H1 (cell line): ENCODE results near the gene SEL1L. TPM values are rescaled to one million over a fixed set of nuclear protein-coding genes. Genes with fewer than 3 reads are reported as not detected.

Experiments
- CHD2 ChIP-seq: IDR thresholded peaks from 2 replicates; pipeline ENCODE4 v1.6.1; 2012; ENCODE audit warnings: low read length, improper control_type of control experiment
- CHD7 ChIP-seq: fragments of 300-600 bp; sonication (generic); IDR thresholded peaks from 2 replicates; pipeline ENCODE4 v1.7.1; 2012; ENCODE audit warnings: low read length, moderate library complexity, mild to moderate bottlenecking, inconsistent platforms; ENCODE audit not compliant: insufficient replicate concordance
- CTBP2 ChIP-seq: IDR thresholded peaks from 2 replicates; pipeline ENCODE4 v1.7.0; 2011; ENCODE audit warnings: borderline replicate concordance, mild to moderate bottlenecking, moderate library complexity, mixed read lengths, low read length; ENCODE audit not compliant: insufficient read depth, insufficient read length
- EZH2 ChIP-seq: fragments of 200-600 bp; sonication (generic); IDR thresholded peaks from 2 replicates; pipeline ENCODE4 v1.7.1; 2012; ENCODE audit warnings: low read depth, mild to moderate bottlenecking, moderate library complexity, low read length, inconsistent platforms; ENCODE audit not compliant: severe bottlenecking
- NRF1 ChIP-seq: IDR thresholded peaks from 2 replicates; pipeline ENCODE4 v1.6.1; 2011; ENCODE audit warnings: mild to moderate bottlenecking, low read depth, low read length, improper control_type of control experiment
- PHF8 ChIP-seq: fragments of 200-600 bp; sonication (generic); conservative IDR thresholded peaks from 2 replicates; pipeline ENCODE4 v1.7.1; 2012; ENCODE audit warnings: low read depth, mild to moderate bottlenecking, inconsistent platforms, low read length, moderate library complexity
- USF2 ChIP-seq: IDR thresholded peaks from 2 replicates; pipeline ENCODE4 v1.6.1; 2011; ENCODE audit warnings: low read length, improper control_type of control experiment
- ZNF274 ChIP-seq: IDR thresholded peaks from 2 replicates; pipeline ENCODE4 v1.7.0; 2012; ENCODE audit warnings: low read length, borderline replicate concordance; ENCODE audit errors: extremely low read depth
- polyA plus RNA-seq, 7 experiments: library from polyadenylated mRNA; depleted of rRNA in 3 of 7; stranded (reverse) in 5 of 7; unstranded in 2 of 7; fragments of >200 nt in 5 of 7; fragments of 200-250 nt in 2 of 7; gene quantifications; 1 replicate in 5 of 7; 2 replicates in 1 of 7; 4 replicates in 1 of 7; pipeline versions ENCODE4 v1.2.1 to v1.2.3, GENCODE V29; 2011 to 2013; ENCODE audit warnings: missing spikeins in 2 of 7, mixed read lengths in 2 of 7
- total RNA-seq: library from RNA; stranded (reverse); fragmentation: NEBNext Ultra II Directional; extraction: Animal tissue kit (Norgen Biotek cat#: 25700); gene quantifications from 2 replicates; pipeline ENCODE4 v1.2.1, GENCODE V29; 2021

The SEL1L gene
- total and polyA plus RNA-seq, 2 of the 8 experiments (the other 6 are each of a cell fraction or from before 2014, with no cell fraction given) = 4.3 to 34.9 TPM

GRCh38 chr14:81452341-81453133 lies 81.1 kb downstream of the SEL1L start (continued):
- TF ChIP-seq CHD7 (no peak), CHD2 (no peak), ZNF274 (no peak), PHF8 (no peak), NRF1 (no peak), CTBP2 (no peak), EZH2 (no peak), USF2 (no peak)
